ENCODE results near the gene RMDN3. TPM values are rescaled to one million over a fixed set of nuclear protein-coding genes. Genes with fewer than 3 reads are reported as not detected.

RMDN3 gene
- total and polyA plus RNA-seq, 9 of the 15 experiments (the other 6 are each of a cell fraction or from before 2014, with no cell fraction given) = 8.1 to 38.2 (median 25.9) TPM

- TF ChIP-seq PHB2 (IDR thresholded peaks at IDR 0.05; ENCODE audit: low read depth) (no peak), CXXC5 (CRISPR knock-in tag; IDR thresholded peaks at IDR 0.05) (peak; percentile 91), HMGN3 (IDR thresholded peaks at IDR 0.05; ENCODE audit: borderline replicate concordance, extremely low read depth, insufficient read length, low read depth, low read length) (peak; percentile 81), POLR2G (IDR thresholded peaks at IDR 0.05; ENCODE audit: low read depth, low read length) (peak; percentile 95), TFAM (CRISPR knock-in tag; conservative IDR thresholded peaks at IDR 0.05) (no peak), BCLAF1 (IDR thresholded peaks at IDR 0.05; ENCODE audit: borderline replicate concordance in 1 of 2, control insufficient read depth in 1 of 2, low read depth in 2 of 2, low read length in 1 of 2) (no peak), ZHX1 (conservative IDR thresholded peaks at IDR 0.05; ENCODE audit: low read length) (no peak; the same call in 1 of the 2 replicates), HDAC8 (tag; IDR thresholded peaks at IDR 0.05) (no peak), EP300 (IDR thresholded peaks at IDR 0.05; ENCODE audit: low read length) (peak; percentile 41; the same call in 1 of the 2 replicates), RFX1 (IDR thresholded peaks at IDR 0.05) (no peak; the same call in 1 of the 2 replicates), PCBP2 (IDR thresholded peaks at IDR 0.05; ENCODE audit: low read depth, low read length, poor library complexity, severe bottlenecking) (no peak), BRD9 (IDR thresholded peaks at IDR 0.05; ENCODE audit: low read depth, partially characterized antibody) (peak; percentile 28), MYC (IDR thresholded peaks at IDR 0.05; ENCODE audit: low read depth, low read length) (peak; percentile 94), MYC (CRISPR knock-in tag; IDR thresholded peaks at IDR 0.05; ENCODE audit: borderline replicate concordance, low read depth) (no peak), XRCC3 (IDR thresholded peaks at IDR 0.05) (no peak), ETV6 (IDR thresholded peaks at IDR 0.05; ENCODE audit: borderline replicate concordance in 1 of 2, low read depth in 2 of 2, low read length in 1 of 2) (no peak), ETV6 (CRISPR knock-in tag; IDR thresholded peaks at IDR 0.05; ENCODE audit: borderline replicate concordance) (no peak), DDX20 (tag; IDR thresholded peaks at IDR 0.05; ENCODE audit: low read depth) (no peak), KDM5B (IDR thresholded peaks at IDR 0.05; ENCODE audit: insufficient replicate concordance, low read depth, low read length) (peak; percentile 95), ZBED1 (IDR thresholded peaks at IDR 0.05) (no peak), HMBOX1 (IDR thresholded peaks at IDR 0.05) (no peak)
These were observed at the start of gene RMDN3 (continued) for GRCh38 chr15:40754883-40755811.

All from K562 (cell line).